CD14-positive monocyte (primary cell): ENCODE data around the gene TMEM220. TPM values are rescaled to one million over a fixed set of nuclear protein-coding genes. Genes with fewer than 3 reads are reported as not detected.
A peak's percentile ranks its signal among the peaks of the same experiment; 100 is the strongest.

Experiments
- DNase-seq, 3 donors: peaks; one replicate each; pipeline ENCODE4 v3.0.0-alpha.2; 2011 to 2022
- H2AFZ ChIP-seq: 2 replicates; pipeline ENCODE4 v1.6.0; 2012; ENCODE audit warnings: mild to moderate bottlenecking, low read depth, low read length, inconsistent platforms; ENCODE audit not compliant: insufficient read depth, poor library complexity, severe bottlenecking
- H3K27ac ChIP-seq, 2 donors: 1 replicate in 1 of 2; 2 replicates in 1 of 2; pipeline ENCODE4 v1.5.1; 2012 to 2013; ENCODE audit warnings: low read length in 2 of 2, control low read depth in 1 of 2, inconsistent platforms in 1 of 2, low read depth in 1 of 2, mild to moderate bottlenecking in 1 of 2
- H3K27me3 ChIP-seq, 2 donors: one replicate each; pipeline versions ENCODE4 v1.6.0 to v1.6.1; 2011 to 2013; ENCODE audit warnings: low read length in 2 of 2; ENCODE audit not compliant: control insufficient read depth in 2 of 2, insufficient read depth in 2 of 2
- H3K36me3 ChIP-seq, 2 donors: replicated peaks in 1 of 2; 1 replicate in 1 of 2; 2 replicates in 1 of 2; pipeline versions ENCODE4 v1.5.1 to v1.6.1; 2012 to 2013; ENCODE audit warnings: low read length in 2 of 2, control low read depth in 1 of 2, inconsistent platforms in 1 of 2, mild to moderate bottlenecking in 1 of 2; ENCODE audit not compliant: insufficient read depth in 2 of 2, control insufficient read depth in 1 of 2
- H3K4me1 ChIP-seq, 2 donors: 1 replicate in 1 of 2; 2 replicates in 1 of 2; pipeline versions ENCODE4 v1.5.1 to v1.6.1; 2012 to 2013; ENCODE audit warnings: low read length in 2 of 2, control low read depth in 1 of 2, inconsistent platforms in 1 of 2, mild to moderate bottlenecking in 1 of 2, moderate library complexity in 1 of 2; ENCODE audit not compliant: insufficient read depth in 2 of 2, control insufficient read depth in 1 of 2
- H3K4me2 ChIP-seq: replicated peaks from 2 replicates; pipeline ENCODE3; 2012; ENCODE audit warnings: low read length, moderate library complexity, mild to moderate bottlenecking; ENCODE audit not compliant: poor library complexity, severe bottlenecking; ENCODE audit errors: extremely low read depth
- H3K4me3 ChIP-seq, 3 experiments: fragments of 200-600 bp in 1 of 3; sonication (generic) in 1 of 3; replicated peaks in 1 of 3; 1 replicate in 2 of 3; 2 replicates in 1 of 3; pipeline ENCODE4 v1.5.1; 2011 to 2013; ENCODE audit warnings: low read length in 3 of 3, mild to moderate bottlenecking in 3 of 3, control low read depth in 2 of 3, low read depth in 2 of 3, inconsistent platforms in 1 of 3, moderate library complexity in 1 of 3
- H3K79me2 ChIP-seq: 2 replicates; pipeline ENCODE4 v1.6.0; 2012; ENCODE audit warnings: mild to moderate bottlenecking, control low read depth, inconsistent platforms, low read length, moderate library complexity; ENCODE audit not compliant: insufficient read depth
- H3K9ac ChIP-seq: 2 replicates; pipeline ENCODE4 v1.6.0; 2017; ENCODE audit warnings: low read length, mild to moderate bottlenecking; ENCODE audit not compliant: insufficient read depth, poor library complexity, severe bottlenecking
- H3K9me3 ChIP-seq, 2 donors: replicated peaks in 1 of 2; 1 replicate in 1 of 2; 2 replicates in 1 of 2; pipeline versions ENCODE4 v1.5.1 to v1.6.1; 2012 to 2013; ENCODE audit warnings: low read length in 2 of 2, control low read depth in 1 of 2; ENCODE audit not compliant: control insufficient read depth in 1 of 2, insufficient read depth in 1 of 2
- H4K20me1 ChIP-seq: 2 replicates; pipeline ENCODE4 v1.6.0; 2012; ENCODE audit warnings: mild to moderate bottlenecking, low read length, control low read depth, moderate library complexity; ENCODE audit not compliant: insufficient read depth
- H3K27ac Mint-ChIP-seq, 7 donors: one replicate each; pipeline ENCODE4 v1.8.0; 2020; ENCODE audit warnings: mild to moderate bottlenecking in 7 of 7, mixed read lengths in 7 of 7, moderate library complexity in 6 of 7, inconsistent platforms in 2 of 7
- H3K27me3 Mint-ChIP-seq, 3 donors: one replicate each; pipeline ENCODE4 v1.8.0; 2021 to 2022; ENCODE audit warnings: low read depth in 3 of 3, mild to moderate bottlenecking in 3 of 3, mixed read lengths in 3 of 3, moderate library complexity in 3 of 3, inconsistent platforms in 1 of 3
- H3K36me3 Mint-ChIP-seq, 2 donors: one replicate each; pipeline ENCODE4 v1.8.0; 2020; ENCODE audit warnings: mixed read lengths in 2 of 2, inconsistent platforms in 1 of 2, mild to moderate bottlenecking in 1 of 2
- H3K4me1 Mint-ChIP-seq: one replicate; pipeline ENCODE4 v1.8.0; 2020; ENCODE audit warnings: mild to moderate bottlenecking, mixed read lengths
- H3K4me3 Mint-ChIP-seq, 2 donors: one replicate each; pipeline ENCODE4 v1.8.0; 2020; ENCODE audit warnings: mild to moderate bottlenecking in 2 of 2, mixed read lengths in 2 of 2, moderate library complexity in 1 of 2
- H3K9me3 Mint-ChIP-seq, 7 donors: one replicate each; pipeline ENCODE4 v1.8.0; 2020 to 2022; ENCODE audit warnings: mixed read lengths in 7 of 7, mild to moderate bottlenecking in 6 of 7, moderate library complexity in 6 of 7, inconsistent platforms in 2 of 7
- CTCF ChIP-seq: fragments of 200-600 bp; IDR thresholded peaks from one replicate; pipeline ENCODE4 v1.8.0; 2022; ENCODE audit warnings: antibody characterized with exemption, mild to moderate bottlenecking
- WGBS: methylation state at CpG from one replicate; pipeline ENCODE4 v1.1.5; 2013; ENCODE audit warnings: missing lambda C conversion rate; ENCODE audit not compliant: insufficient coverage; 5-methylcytosine and 5-hydroxymethylcytosine counted together
- intact Hi-C, 2 donors: fragments of 100-400 bp; cut with micrococcal nuclease; formaldehyde crosslinking; loops; one replicate each; pipeline versions ENCODE4 v1.15.0 to v1.15.1; 2023
- polyA plus RNA-seq, 3 donors: library from polyadenylated mRNA; depleted of rRNA in 1 of 3; unstranded in 2 of 3; stranded (reverse) in 1 of 3; fragments of 300-500 nt in 2 of 3; fragments of >200 nt in 1 of 3; fragmentation: Illumina TruSeq in 2 of 3; gene quantifications; 1 replicate in 2 of 3; 2 replicates in 1 of 3; pipeline ENCODE4 v1.2.3, GENCODE V29; 2012 to 2021

The TMEM220 gene
- polyA plus RNA-seq, 3 donors, result 0.33 to 4.8 (median 1.1) TPM

- 100% methylated on average over 3 of the region's 3 CpGs for WGBS
- no peak for DNase-seq
- peaks cover 3% of the 10 kb centered on the region for H3K4me1 Mint-ChIP-seq
- Histone ChIP-seq H3K27me3 (no peaks in the 10 kb centered on the region), H3K79me2 (no peaks in the 10 kb centered on the region), H3K9ac (no peak overlapping the region), H3K9me3 (no peaks in the 10 kb centered on the region), H3K4me2 (no peak overlapping the region), H4K20me1 (no peaks in the 10 kb centered on the region), H3K4me3 (no peak overlapping the region), H3K27ac (no peak overlapping the region), H2AFZ (no peak overlapping the region), H3K4me1 (no peaks in the 10 kb centered on the region), H3K36me3 (no peaks in the 10 kb centered on the region)
- peaks cover 0 to 1% (median 0%) of the 10 kb centered on the region in 7 donors for H3K9me3 Mint-ChIP-seq
- H3K27ac Mint-ChIP-seq, result no peak overlapping the region
- TF ChIP-seq CTCF, result no peak
- H3K4me3 Mint-ChIP-seq, result no peak overlapping the region
- no peaks in the 10 kb centered on the region for H3K36me3 Mint-ChIP-seq
- intact Hi-C loops, result loop anchor here in 1 of 2 donors (10.0 kb wide), 1 partner anchor 107 kb away; no protein-coding TSS in a partner anchor
- H3K27me3 Mint-ChIP-seq, result no peaks in the 10 kb centered on the region
Observed at GRCh38 chr17:10737736-10738135, 7.9 kb upstream of the TMEM220 start.

GRCh38 chr17:10737168-10737622, 7.4 kb upstream of the TMEM220 start:
- Mint-ChIP-seq H3K4me1 (peaks cover 3% of the 10 kb centered on the region), H3K36me3 (no peaks in the 10 kb centered on the region), H3K4me3 (peak overlapping the region; percentile 28 to 89), H3K27me3 (no peaks in the 10 kb centered on the region), H3K27ac (peak overlapping the region in 2 of 7 donors; percentile 3 to 74), H3K9me3 (peaks cover 0 to 1% (median 0%) of the 10 kb centered on the region in 7 donors)
- Histone ChIP-seq H3K9me3 (no peaks in the 10 kb centered on the region), H3K27ac (no peak overlapping the region), H3K36me3 (no peaks in the 10 kb centered on the region), H3K9ac (no peak overlapping the region), H2AFZ (peak overlapping the region; percentile 39), H4K20me1 (no peaks in the 10 kb centered on the region), H3K4me2 (no peak overlapping the region), H3K4me3 (no peak overlapping the region), H3K27me3 (no peaks in the 10 kb centered on the region), H3K4me1 (no peaks in the 10 kb centered on the region), H3K79me2 (no peaks in the 10 kb centered on the region)
- intact Hi-C loops, result loop anchor here in 1 of 2 donors (10.0 kb wide), 1 partner anchor 108 kb away; no protein-coding TSS in a partner anchor
- 0% methylated on average over 4 of the region's 6 CpGs for WGBS
- peak; percentile 68 for TF ChIP-seq CTCF
- DNase-seq, result peak; percentile 7 to 31 (median 10)
